Activated CD8-positive, alpha-beta T cell treated with anti-CD3 and anti-CD28 coated beads for 36 hours (primary cell): Measurements from ENCODE around the gene PTMA. TPM values are rescaled to one million over a fixed set of nuclear protein-coding genes. Genes with fewer than 3 reads are reported as not detected.

Source experiments
- ATAC-seq: fragments of 200-7000 bp; cut with Tn5 transposase; one replicate; pipeline ENCODE4 v1.10.0; 2021; ENCODE audit warnings: mild to moderate bottlenecking, moderate library complexity
- CTCF ChIA-PET: fragments of 350-600 bp; sonication (Branson Sonifier 250); formaldehyde crosslinking; loops from one replicate; lab custom pipeline; 2021; ENCODE audit warnings: antibody characterized with exemption; lab: Charles Lee
- POLR2A ChIA-PET: fragments of 350-600 bp; sonication (Branson Sonifier 250); formaldehyde crosslinking; loops from one replicate; lab custom pipeline; 2021; ENCODE audit warnings: antibody characterized with exemption; lab: Charles Lee
- DNase-seq: peaks from one replicate; pipeline ENCODE4 v3.0.0-alpha.2; 2020
- H3K27ac Mint-ChIP-seq: one replicate; pipeline ENCODE4 v1.8.0; 2021; ENCODE audit warnings: mild to moderate bottlenecking, mixed read lengths
- H3K27me3 Mint-ChIP-seq: one replicate; pipeline ENCODE4 v1.8.0; 2021; ENCODE audit warnings: mixed read lengths
- H3K36me3 Mint-ChIP-seq: one replicate; pipeline ENCODE4 v1.8.0; 2021; ENCODE audit warnings: low read depth, mixed read lengths
- H3K4me1 Mint-ChIP-seq: one replicate; pipeline ENCODE4 v1.8.0; 2021; ENCODE audit warnings: low read depth, mixed read lengths
- H3K4me3 Mint-ChIP-seq: one replicate; pipeline ENCODE4 v1.8.0; 2021; ENCODE audit warnings: mild to moderate bottlenecking, moderate library complexity, mixed read lengths
- H3K9me3 Mint-ChIP-seq: one replicate; pipeline ENCODE4 v1.8.0; 2021; ENCODE audit warnings: mixed read lengths
- CTCF ChIP-seq: fragments of 200-600 bp; IDR thresholded peaks from one replicate; pipeline ENCODE4 v1.8.0; 2022; ENCODE audit warnings: antibody characterized with exemption, mild to moderate bottlenecking
- intact Hi-C: fragments of 100-400 bp; cut with micrococcal nuclease; formaldehyde crosslinking; loops from one replicate; pipeline ENCODE4 v1.10.0; 2022
- total RNA-seq, 2 experiments: library from RNA; stranded (reverse); gene quantifications; one replicate each; pipeline ENCODE4 v1.2.3, GENCODE V29; 2021

PTMA gene
- total RNA-seq, 2 experiments from 2014 or later, result 2,463 to 2,468 TPM

DNA sequence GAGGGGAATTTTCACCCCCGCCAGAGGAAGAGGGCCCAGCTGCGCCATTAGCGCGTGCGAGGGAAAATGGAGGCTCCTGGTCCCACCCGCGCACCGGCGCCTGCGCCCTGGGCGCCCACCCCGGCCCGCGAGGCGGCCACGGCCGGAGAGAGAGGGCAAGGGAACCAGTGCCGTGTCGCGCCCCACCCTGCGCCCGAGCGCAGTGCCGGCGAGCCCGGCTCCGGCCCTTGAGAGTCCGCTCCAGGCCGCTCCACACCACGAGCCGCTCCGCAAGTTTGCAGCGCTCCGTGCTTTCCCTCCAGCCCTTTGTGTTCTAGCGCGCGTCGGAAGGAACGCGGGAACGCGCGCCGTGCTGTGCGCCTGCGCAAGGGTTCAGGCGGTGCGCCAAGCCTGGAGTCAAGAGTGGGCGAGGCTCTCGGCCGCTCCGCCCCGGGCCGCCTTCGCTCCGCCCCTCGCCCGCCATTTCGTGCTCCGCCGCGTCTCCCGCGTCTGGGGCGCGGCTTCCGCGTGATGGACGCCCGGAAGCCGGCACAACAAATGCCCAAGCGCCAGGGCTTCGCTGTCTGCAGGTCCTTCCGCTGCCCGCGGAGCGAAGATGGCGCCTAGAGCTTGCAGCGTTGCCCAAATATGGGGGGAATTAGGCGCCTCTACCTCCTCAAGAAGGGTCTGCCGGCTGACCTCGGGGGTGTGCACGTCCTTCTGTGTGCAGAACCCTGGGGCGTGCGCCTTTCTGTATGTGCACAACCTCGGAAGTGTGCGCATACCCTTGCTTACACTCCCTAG lies 46.1 kb upstream of the PTMA start:
- DNase-seq (peak; percentile 96), ATAC-seq (peak; percentile 93)
- TF ChIP-seq CTCF, result no peak
- POLR2A ChIA-PET, result interaction anchor here (0.5 to 6.6 kb wide), 7 partner anchors 12 to 198 kb away, joined by 3 to 46 read pairs (median 6); partner anchors contain the start of gene NCL
- CTCF ChIA-PET, result interaction anchor here (1.5 to 9.6 kb wide), 5 partner anchors 10 to 50 kb away, joined by 3 to 83 read pairs (median 6); partner anchors contain the start of gene PTMA
- Mint-ChIP-seq H3K27me3 (no peaks in the 10 kb centered on the region), H3K4me1 (peaks cover 27% of the 10 kb centered on the region), H3K36me3 (peaks cover 5% of the 10 kb centered on the region), H3K27ac (peak overlapping the region; percentile 95), H3K4me3 (peak overlapping the region; percentile 70), H3K9me3 (peaks cover 4% of the 10 kb centered on the region)
- intact Hi-C loops, result no loop called here

- POLR2A ChIA-PET, result interaction anchor here (1.1 to 6.6 kb wide), 6 partner anchors 12 to 199 kb away, joined by 3 to 46 read pairs (median 6); partner anchors contain the start of gene NCL
- H3K9me3 Mint-ChIP-seq, result peaks cover 4% of the 10 kb centered on the region
- no peaks in the 10 kb centered on the region for H3K27me3 Mint-ChIP-seq
- intact Hi-C loops, result no loop called here
- no peak for TF ChIP-seq CTCF
- ATAC-seq, result no peak
- H3K4me3 Mint-ChIP-seq, result peak overlapping the region; percentile 70
- peaks cover 27% of the 10 kb centered on the region for H3K4me1 Mint-ChIP-seq
- peaks cover 5% of the 10 kb centered on the region for H3K36me3 Mint-ChIP-seq
- CTCF ChIA-PET, result interaction anchor here (1.5 to 9.6 kb wide), 4 partner anchors 9 to 51 kb away, joined by 3 to 83 read pairs (median 8); partner anchors contain the start of gene PTMA
- H3K27ac Mint-ChIP-seq, result peak overlapping the region; percentile 95
- DNase-seq, result no peak
These were observed 45.4 kb upstream of the PTMA start for GRCh38 chr2:231662811-231663457.

GRCh38 chr2:231663458-231664212 lies 44.7 kb upstream of the PTMA start:
- H3K27me3 Mint-ChIP-seq, result no peaks in the 10 kb centered on the region
- H3K4me1 Mint-ChIP-seq, result peaks cover 27% of the 10 kb centered on the region
- TF ChIP-seq CTCF, result no peak
- intact Hi-C loops, result no loop called here
- peaks cover 4% of the 10 kb centered on the region for H3K9me3 Mint-ChIP-seq
- ChIA-PET CTCF (interaction anchor here (0.8 to 17.1 kb wide), 4 partner anchors 13 to 52 kb away, joined by 3 to 385 read pairs (median 43); no protein-coding TSS in a partner anchor), POLR2A (interaction anchor here (1.3 to 6.6 kb wide), 5 partner anchors 43 to 199 kb away, joined by 3 to 46 read pairs (median 6); partner anchors contain the start of gene NCL)
- peaks cover 5% of the 10 kb centered on the region for H3K36me3 Mint-ChIP-seq
- ATAC-seq, result no peak
- no peak for DNase-seq
- peak overlapping the region; percentile 70 for H3K4me3 Mint-ChIP-seq
- H3K27ac Mint-ChIP-seq, result peak overlapping the region; percentile 95

DNA sequence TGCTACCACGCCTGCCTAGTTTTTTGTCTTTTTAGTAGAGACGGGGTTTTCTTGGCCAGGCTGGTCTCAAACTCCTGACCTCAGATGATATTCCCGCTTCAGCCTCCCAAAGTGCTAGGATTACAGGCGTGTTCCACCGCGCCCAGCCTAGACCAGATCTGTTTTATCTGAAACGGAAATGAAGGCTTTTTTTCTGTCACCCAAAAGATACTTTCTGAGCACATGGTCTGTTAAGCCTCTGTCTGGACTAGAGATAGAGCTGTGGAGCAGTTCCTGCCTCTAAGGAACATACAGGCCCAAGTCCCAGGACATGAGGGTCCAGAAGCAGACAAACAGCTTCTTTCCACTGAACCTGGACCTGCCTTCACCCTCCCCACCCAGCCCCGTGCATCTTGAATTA lies 43.6 kb upstream of the PTMA start:
- Mint-ChIP-seq H3K9me3 (peaks cover 4% of the 10 kb centered on the region), H3K36me3 (peaks cover 5% of the 10 kb centered on the region), H3K27ac (peak overlapping the region; percentile 15), H3K27me3 (no peaks in the 10 kb centered on the region), H3K4me3 (no peak overlapping the region), H3K4me1 (peaks cover 27% of the 10 kb centered on the region)
- ChIA-PET POLR2A (interaction anchor here (1.2 to 6.6 kb wide), 3 partner anchors 11 to 51 kb away, joined by 3 to 46 read pairs (median 6); no protein-coding TSS in a partner anchor), CTCF (interaction anchor here (1.3 to 17.1 kb wide), 3 partner anchors 11 to 53 kb away, joined by 4 to 385 read pairs (median 83); no protein-coding TSS in a partner anchor)
- intact Hi-C loops, result no loop called here
- DNase-seq, result no peak
- no peak for TF ChIP-seq CTCF
- no peak for ATAC-seq
